Heart right ventricle (tissue), 16 donors: ENCODE results near the gene TUBA3E. TPM values are rescaled to one million over a fixed set of nuclear protein-coding genes. Genes with fewer than 3 reads are reported as not detected.
"Not testable (repeated sequence)": the region's sequence is repeated elsewhere in the genome, so short reads cannot be mapped to it uniquely, and the experiment has no call there.

Experiments used
- ATAC-seq, 8 donors: fragments of 200-7000 bp; cut with Tn5 transposase; one replicate each; pipeline ENCODE4 v1.9.1; 2020; ENCODE audit warnings: mild to moderate bottlenecking in 8 of 8, moderate library complexity in 8 of 8, moderate number of reproducible peaks in 1 of 8
- DNase-seq, 2 donors: peaks; one replicate each; pipeline ENCODE4 v3.0.0-alpha.2; 2020
- H3K27ac ChIP-seq, 10 donors: fragments of 200-600 bp; sonication (generic) in 2 of 10; one replicate each; pipeline versions ENCODE4 v1.5.0 to v1.8.0; 2020 to 2022; ENCODE audit warnings: mild to moderate bottlenecking in 3 of 10
- H3K27me3 ChIP-seq, 7 donors: fragments of 200-600 bp; one replicate each; pipeline ENCODE4 v1.8.0; 2021 to 2022; ENCODE audit warnings: mild to moderate bottlenecking in 2 of 7
- H3K36me3 ChIP-seq, 9 donors: fragments of 200-600 bp; sonication (generic) in 1 of 9; one replicate each; pipeline versions ENCODE4 v1.5.0 to v1.8.0; 2020 to 2022; ENCODE audit warnings: mild to moderate bottlenecking in 2 of 9
- H3K4me1 ChIP-seq, 9 donors: fragments of 200-600 bp; sonication (generic) in 1 of 9; one replicate each; pipeline versions ENCODE4 v1.5.0 to v1.8.0; 2020 to 2022; ENCODE audit warnings: mild to moderate bottlenecking in 4 of 9
- H3K4me3 ChIP-seq, 10 donors: fragments of 200-600 bp; sonication (generic) in 2 of 10; one replicate each; pipeline versions ENCODE4 v1.5.0 to v1.8.0; 2020 to 2022; ENCODE audit warnings: mild to moderate bottlenecking in 7 of 10, moderate library complexity in 2 of 10
- H3K9me3 ChIP-seq, 11 donors: fragments of 200-600 bp in 10 of 11; sonication (generic) in 2 of 11; one replicate each; pipeline versions ENCODE4 v1.5.0 to v1.8.0; 2013 to 2022; ENCODE audit warnings: mild to moderate bottlenecking in 2 of 11, control low read depth in 1 of 11, moderate library complexity in 1 of 11
- WGBS, 2 donors: extraction: QIAGEN DNeasy Blood & Tissue Kit; methylation state at CpG; one replicate each; pipeline ENCODE4 v1.1.7; 2013; ENCODE audit warnings: inconsistent platforms in 1 of 2; 5-methylcytosine and 5-hydroxymethylcytosine counted together
- intact Hi-C, 10 donors: fragments of 100-400 bp; cut with DNase I; formaldehyde crosslinking; loops; one replicate each; pipeline versions ENCODE4 v1.11.1 to v1.14.2; 2022
- polyA plus RNA-seq, 2 donors: library from polyadenylated mRNA; stranded (reverse); fragments of 200-250 nt; gene quantifications; one replicate each; pipeline ENCODE4 v1.2.3, GENCODE V29; 2013
- total RNA-seq, 10 donors: library from RNA; stranded (reverse); fragmentation: NEBNext Ultra II Directional in 3 of 10; extraction: Animal tissue kit (Norgen Biotek cat#: 25700) in 3 of 10; gene quantifications; one replicate each; pipeline versions ENCODE4 v1.2.1 to v1.2.4, GENCODE V29; 2021 to 2023
- TF ChIP-seq, protein P1 (sequence below), 9 donors: fragments of 200-600 bp; sonication (generic) in 2 of 9; IDR thresholded peaks; one replicate each; pipeline versions ENCODE4 v1.5.0 to v1.8.0; 2021 to 2022; ENCODE audit warnings: antibody characterized with exemption in 9 of 9, mild to moderate bottlenecking in 5 of 9, moderate library complexity in 1 of 9
- donor health status: Arrhythmogenic right ventricular cardiomyopathy.
- donor health status: ischemic (EF 13 %, LVEDD 7.1; RV severe dilation, severe dysfunction).
- donor health status: healthy with polysubstance abuse.
- donor health status: DM: no; HTN: yes; CAD: no.
- donor health status: DM: no; HTN: no; CAD: no.
- donor health status: ischemic (EF 25% LVEDD 6.9; RV normal size, moderate dysfunction).
- donor health status: ischemic (EF 25% LVEDD 5.7; RV mildly dilated, moderate dysfunction).
- donor health status: healthy.
- donor health status: DM: yes; HTN: yes; CAD: no.
- donor health status: Ischemic cardiomyopathy.
- donor health status: ischemic (EF 35%, LVEDD 5.7; RV mildly dilated, moderate dysfunction).
- donor health status: nonischemic (EF 11% LVEDD 7.7; RV severe dilation, severe dysfunction).
- donor health status: DM: yes; HTN: yes; CAD: no.
- donor health status: PGD.
- donor health status: ischemic (EF 29% LVEDD 5.4; RV normal size, mild dysfunction).
- donor health status: nonischemic (EF 23%, LVEDD 6.1; RV moderate dilation, normal function).

The TUBA3E gene
- total and polyA plus RNA-seq, 12 donors, result 2.3 to 286 (median 10.5) TPM

DNA sequence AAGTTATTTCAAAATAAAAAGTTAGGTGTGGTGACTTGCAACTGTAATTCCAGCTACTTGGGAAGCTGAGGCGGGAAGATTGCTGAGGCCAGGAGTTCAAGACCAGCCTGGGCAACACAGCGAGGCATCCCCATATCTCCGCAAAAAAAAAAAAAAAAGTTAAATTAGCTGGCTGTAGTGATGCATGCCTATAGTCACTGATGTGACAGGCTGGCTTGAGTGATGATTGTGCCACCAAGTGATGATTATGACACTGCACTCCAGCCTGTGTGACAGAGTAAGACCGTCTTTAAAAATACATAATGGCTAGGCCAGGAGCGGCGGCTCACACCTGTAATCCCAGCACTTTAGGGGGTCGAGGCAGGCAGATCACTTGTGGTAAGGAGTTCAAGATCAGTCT, 28.3 kb downstream of the TUBA3E start:
- TF ChIP-seq, protein P1, sequence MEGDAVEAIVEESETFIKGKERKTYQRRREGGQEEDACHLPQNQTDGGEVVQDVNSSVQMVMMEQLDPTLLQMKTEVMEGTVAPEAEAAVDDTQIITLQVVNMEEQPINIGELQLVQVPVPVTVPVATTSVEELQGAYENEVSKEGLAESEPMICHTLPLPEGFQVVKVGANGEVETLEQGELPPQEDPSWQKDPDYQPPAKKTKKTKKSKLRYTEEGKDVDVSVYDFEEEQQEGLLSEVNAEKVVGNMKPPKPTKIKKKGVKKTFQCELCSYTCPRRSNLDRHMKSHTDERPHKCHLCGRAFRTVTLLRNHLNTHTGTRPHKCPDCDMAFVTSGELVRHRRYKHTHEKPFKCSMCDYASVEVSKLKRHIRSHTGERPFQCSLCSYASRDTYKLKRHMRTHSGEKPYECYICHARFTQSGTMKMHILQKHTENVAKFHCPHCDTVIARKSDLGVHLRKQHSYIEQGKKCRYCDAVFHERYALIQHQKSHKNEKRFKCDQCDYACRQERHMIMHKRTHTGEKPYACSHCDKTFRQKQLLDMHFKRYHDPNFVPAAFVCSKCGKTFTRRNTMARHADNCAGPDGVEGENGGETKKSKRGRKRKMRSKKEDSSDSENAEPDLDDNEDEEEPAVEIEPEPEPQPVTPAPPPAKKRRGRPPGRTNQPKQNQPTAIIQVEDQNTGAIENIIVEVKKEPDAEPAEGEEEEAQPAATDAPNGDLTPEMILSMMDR (IDR thresholded peaks at IDR 0.05), result no peak
- H3K27me3 ChIP-seq, result no peaks in the 10 kb centered on the region
- ATAC-seq (no peak), DNase-seq (no peak)
- H3K4me1 ChIP-seq, result peaks cover 0 to 10% (median 0%) of the 10 kb centered on the region in 9 donors
- H3K4me3 ChIP-seq, result no peak overlapping the region
- WGBS, 2 donors, result 91 to 92% methylated on average over 7 of the region's 7 CpGs
- no peak overlapping the region for H3K27ac ChIP-seq
- intact Hi-C loops, result no loop called here
- H3K36me3 ChIP-seq, result peaks cover 0 to 100% (median 39%) of the 10 kb centered on the region in 9 donors
- H3K9me3 ChIP-seq, result no peaks in the 10 kb centered on the region

DNA sequence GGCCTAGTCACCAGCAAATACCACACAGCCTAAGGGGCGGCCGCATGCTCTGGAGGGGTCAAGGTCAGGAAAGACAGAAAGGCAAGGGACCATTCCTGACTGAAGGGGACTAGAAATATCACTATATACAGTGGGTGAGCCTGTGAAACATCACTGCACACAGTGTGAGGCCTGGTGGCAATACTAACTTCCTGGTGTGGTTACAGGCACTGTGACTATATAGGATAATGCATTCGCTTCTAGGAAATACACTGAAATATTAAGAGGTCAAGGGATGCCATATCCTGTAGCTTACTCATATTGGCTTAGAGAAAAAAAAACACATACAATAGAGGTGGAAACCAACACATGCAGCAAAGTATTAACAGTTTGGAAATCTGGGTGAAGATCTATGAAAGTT, 29.1 kb downstream of the TUBA3E start:
- not testable (repeated sequence) for DNase-seq, ATAC-seq

DNA sequence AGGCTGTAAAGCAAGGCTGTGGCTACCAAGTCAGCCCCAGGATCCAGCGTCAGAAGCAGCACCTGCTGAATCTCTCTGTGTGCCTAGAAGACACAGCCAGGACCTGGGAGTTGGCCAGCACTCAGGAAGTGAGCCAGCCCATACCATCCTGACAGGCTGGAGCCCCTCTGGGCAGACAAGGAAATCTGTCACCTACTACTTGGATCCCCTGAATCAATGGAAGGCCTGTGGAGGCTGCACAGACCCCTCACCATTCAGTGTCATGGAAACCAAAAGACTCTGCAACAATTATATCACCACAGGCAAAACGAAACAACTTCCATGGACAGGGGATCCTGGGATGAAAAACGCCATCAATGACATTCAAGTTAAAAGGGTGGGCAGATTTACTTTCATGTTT, 31.6 kb downstream of the TUBA3E start:
- ATAC-seq, DNase-seq, intact Hi-C loops, H3K9me3 ChIP-seq, H3K4me1 ChIP-seq, H3K27me3 ChIP-seq, H3K27ac ChIP-seq, H3K4me3 ChIP-seq: not testable (repeated sequence)
- 76% methylated on average over 3 of the region's 3 CpGs for WGBS, 2 donors
- peaks cover 0 to 93% (median 46%) of the 10 kb centered on the region in 9 donors for H3K36me3 ChIP-seq

More for the DNA sequence above, 29.1 kb downstream of the TUBA3E start:
- intact Hi-C loops, H3K4me3 ChIP-seq, H3K9me3 ChIP-seq, H3K27me3 ChIP-seq, H3K4me1 ChIP-seq, H3K27ac ChIP-seq: not testable (repeated sequence)
- peaks cover 0 to 100% (median 43%) of the 10 kb centered on the region in 9 donors for H3K36me3 ChIP-seq
- WGBS, 2 donors, result 89 to 98% methylated on average over 3 of the region's 3 CpGs

DNA sequence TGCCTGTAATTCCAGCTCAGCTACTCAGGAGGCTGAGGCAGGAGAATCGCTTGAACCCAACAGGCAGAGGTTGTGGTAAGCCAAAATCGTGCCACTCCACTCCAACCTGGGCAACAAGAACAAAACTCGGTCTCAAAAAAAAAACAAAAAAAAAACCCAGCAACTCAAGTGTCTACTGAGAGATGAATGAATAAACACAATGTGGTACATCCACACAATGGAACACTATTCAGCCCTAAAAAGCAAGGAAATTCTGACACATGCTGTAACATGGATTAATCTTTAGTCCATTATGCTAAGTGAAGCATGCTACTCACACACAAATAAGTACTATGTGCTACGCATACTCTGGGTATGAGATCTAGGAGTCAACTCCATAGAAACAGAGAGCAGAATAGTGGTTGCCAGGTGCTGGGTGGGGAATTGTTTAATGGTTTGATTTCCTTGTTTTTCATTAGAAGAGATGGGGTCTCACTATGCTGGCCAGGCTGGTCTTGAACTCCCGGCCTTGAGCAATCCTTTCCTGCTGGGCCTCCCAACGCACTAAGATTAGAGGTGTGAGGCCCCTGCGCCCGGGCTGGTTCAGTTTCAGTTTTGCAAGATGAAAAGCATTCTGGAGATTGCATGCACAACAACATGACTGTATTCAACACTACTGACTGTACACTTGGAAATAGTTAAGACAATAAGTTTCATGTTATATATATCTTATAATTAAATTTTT, 32.8 kb downstream of the TUBA3E start:
- H3K27me3 ChIP-seq, result no peaks in the 10 kb centered on the region
- TF ChIP-seq, protein P1 (IDR thresholded peaks at IDR 0.05), result no peak
- H3K4me1 ChIP-seq, result peaks cover 0 to 2% (median 0%) of the 10 kb centered on the region in 9 donors
- ATAC-seq (no peak), DNase-seq (no peak)
- no peak overlapping the region for H3K4me3 ChIP-seq
- peaks cover 0 to 87% (median 42%) of the 10 kb centered on the region in 9 donors for H3K36me3 ChIP-seq
- 97% methylated on average over 8 of the region's 8 CpGs for WGBS, 2 donors
- intact Hi-C loops, result no loop called here
- no peak overlapping the region for H3K27ac ChIP-seq
- no peaks in the 10 kb centered on the region for H3K9me3 ChIP-seq

DNA sequence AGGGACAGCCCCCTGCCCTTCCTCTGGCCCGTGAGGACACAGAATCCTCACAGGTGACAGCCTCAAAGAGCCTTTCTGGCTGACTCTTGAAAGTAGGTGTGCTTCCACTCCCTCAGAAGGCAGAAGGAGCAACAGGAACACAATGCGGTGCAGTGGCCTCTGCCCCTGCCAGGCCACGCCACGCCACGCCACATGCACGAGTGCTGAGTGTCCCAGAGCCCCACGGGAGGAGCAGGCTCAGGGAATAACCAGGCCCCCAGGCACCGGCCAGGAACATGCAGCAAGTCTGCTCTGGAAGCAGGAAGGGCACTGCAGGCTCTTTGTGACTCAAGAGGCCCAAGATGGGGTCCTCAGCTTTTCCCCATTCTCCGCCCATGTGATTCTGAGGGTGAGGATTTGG, 35.3 kb downstream of the TUBA3E start:
- Histone ChIP-seq H3K4me3 (no peak overlapping the region), H3K27ac (no peak overlapping the region), H3K9me3 (no peaks in the 10 kb centered on the region), H3K4me1 (peaks cover 0 to 2% (median 0%) of the 10 kb centered on the region in 9 donors), H3K36me3 (peaks cover 0 to 85% (median 37%) of the 10 kb centered on the region in 9 donors), H3K27me3 (no peaks in the 10 kb centered on the region)
- ATAC-seq, result no peak
- intact Hi-C loops, result no loop called here
- 92 to 95% methylated on average over 9 of the region's 9 CpGs for WGBS, 2 donors
- DNase-seq, result no peak
- TF ChIP-seq, protein P1 (IDR thresholded peaks at IDR 0.05), result no peak

DNA sequence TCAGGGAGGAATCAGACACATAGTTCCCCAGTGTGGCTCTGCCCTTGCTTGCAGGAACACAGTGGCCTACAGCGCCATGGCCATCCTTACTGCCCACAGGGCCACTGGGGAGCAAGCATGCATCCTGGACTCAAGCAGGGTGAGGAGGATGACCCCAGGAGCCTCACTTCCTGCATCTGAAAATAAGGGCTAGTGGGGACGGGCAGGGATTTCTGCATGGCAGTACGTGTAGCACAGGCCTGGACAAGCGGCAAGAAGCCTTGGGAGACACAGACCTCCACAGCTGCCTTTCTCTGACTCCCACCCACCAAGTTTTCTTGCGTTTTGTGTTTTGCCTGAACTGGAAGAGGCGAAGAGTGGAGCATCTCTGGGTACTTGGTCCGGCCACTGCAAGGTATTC, 35.8 kb downstream of the TUBA3E start:
- H3K4me3 ChIP-seq, intact Hi-C loops, ATAC-seq, H3K9me3 ChIP-seq, DNase-seq, H3K27ac ChIP-seq, H3K27me3 ChIP-seq, H3K4me1 ChIP-seq: not testable (repeated sequence)
- H3K36me3 ChIP-seq, result peaks cover 0 to 85% (median 35%) of the 10 kb centered on the region in 9 donors
- WGBS, 2 donors, result 90 to 94% methylated on average over 6 to 7 of the region's 7 CpGs
